IMR-90 (cell line): Measurements from ENCODE around the gene TOR4A. TPM values are rescaled to one million over a fixed set of nuclear protein-coding genes. Genes with fewer than 3 reads are reported as not detected.

ENCODE experiments used
- ATAC-seq: fragments of 200-7000 bp; cut with Tn5 transposase; 2 replicates; pipeline ENCODE4 v1.9.1; 2020; ENCODE audit warnings: low read depth, mild to moderate bottlenecking, moderate library complexity
- BruUV-seq: library from RNA; stranded (reverse); fragments of 400-500 nt; replicated peaks from 2 replicates; lab custom pipeline; 2021; lab: Mats Ljungman, UMichigan
- CTCF ChIA-PET: fragments of 300-600 bp; formaldehyde crosslinking; extraction: SDS; loops from one replicate; lab custom pipeline; 2021; ENCODE audit warnings: antibody characterized with exemption; lab: Yijun Ruan, JAX
- POLR2A ChIA-PET: fragments of 300-600 bp; sonication (Branson Sonifier 250); formaldehyde crosslinking; loops from one replicate; lab custom pipeline; 2022; ENCODE audit warnings: antibody characterized with exemption; ENCODE audit not compliant: unreplicated experiment; lab: Charles Lee
- DNase-seq: peaks from one replicate; pipeline ENCODE4 v3.0.0; 2013
- H2AFZ ChIP-seq: replicated peaks from 2 replicates; pipeline ENCODE3; 2013; ENCODE audit warnings: low read length, mild to moderate bottlenecking; ENCODE audit not compliant: poor library complexity
- H2AK5ac ChIP-seq: 2 replicates; pipeline ENCODE4 v1.6.1; 2013; ENCODE audit warnings: low read depth, low read length, inconsistent platforms
- H2AK9ac ChIP-seq: replicated peaks from 2 replicates; pipeline ENCODE3; 2013; ENCODE audit warnings: mild to moderate bottlenecking, low read depth, low read length, moderate library complexity; ENCODE audit not compliant: poor library complexity
- H2BK120ac ChIP-seq: 2 replicates; pipeline ENCODE4 v1.6.1; 2013; ENCODE audit warnings: low read depth, low read length, inconsistent platforms
- H2BK15ac ChIP-seq: 3 replicates; pipeline ENCODE4 v1.6.1; 2013; ENCODE audit warnings: low read depth, low read length, inconsistent platforms
- H2BK20ac ChIP-seq: 2 replicates; pipeline ENCODE4 v1.6.1; 2013; ENCODE audit warnings: low read depth, mild to moderate bottlenecking, inconsistent platforms, low read length, moderate library complexity
- H2BK5ac ChIP-seq: 2 replicates; pipeline ENCODE4 v1.6.1; 2013; ENCODE audit warnings: mild to moderate bottlenecking, low read depth, low read length, inconsistent platforms; ENCODE audit not compliant: poor library complexity, severe bottlenecking
- H3K14ac ChIP-seq: replicated peaks from 2 replicates; pipeline ENCODE4 v1.6.1; 2013; ENCODE audit warnings: low read depth, low read length, inconsistent platforms
- H3K18ac ChIP-seq: 2 replicates; pipeline ENCODE4 v1.6.1; 2013; ENCODE audit warnings: low read depth, low read length, control low read depth
- H3K23ac ChIP-seq: 2 replicates; pipeline ENCODE4 v1.6.1; 2013; ENCODE audit warnings: low read depth, low read length, inconsistent platforms
- H3K27ac ChIP-seq: 2 replicates; pipeline ENCODE4 v1.5.1; 2013; ENCODE audit warnings: mild to moderate bottlenecking, control low read depth, low read length; ENCODE audit not compliant: insufficient read depth
- H3K27me3 ChIP-seq: 2 replicates; pipeline ENCODE4 v1.6.1; 2013; ENCODE audit warnings: low read length; ENCODE audit not compliant: control insufficient read depth, insufficient read depth
- H3K36me3 ChIP-seq: 2 replicates; pipeline ENCODE4 v1.6.1; 2013; ENCODE audit warnings: low read length, mixed read lengths; ENCODE audit not compliant: control insufficient read depth, insufficient read depth
- H3K4ac ChIP-seq: 2 replicates; pipeline ENCODE4 v1.6.1; 2013; ENCODE audit warnings: low read depth, low read length, inconsistent platforms
- H3K4me1 ChIP-seq: 2 replicates; pipeline ENCODE4 v1.6.1; 2013; ENCODE audit warnings: low read length, mixed read lengths; ENCODE audit not compliant: control insufficient read depth, insufficient read depth
- H3K4me2 ChIP-seq: 2 replicates; pipeline ENCODE4 v1.6.1; 2013; ENCODE audit warnings: low read depth, mild to moderate bottlenecking, control low read depth, low read length, moderate library complexity
- H3K4me3 ChIP-seq: 2 replicates; pipeline ENCODE4 v1.5.1; 2013; ENCODE audit warnings: low read depth, mild to moderate bottlenecking, control low read depth, low read length, moderate library complexity; ENCODE audit not compliant: insufficient read depth
- H3K56ac ChIP-seq: 2 replicates; pipeline ENCODE4 v1.6.1; 2013; ENCODE audit warnings: low read length, inconsistent platforms; ENCODE audit not compliant: insufficient read depth; ENCODE audit errors: extremely low read depth
- H3K79me1 ChIP-seq, 2 experiments: 2 replicates each; pipeline ENCODE4 v1.6.1; 2013; ENCODE audit warnings: low read length in 2 of 2, inconsistent platforms in 1 of 2, low read depth in 1 of 2
- H3K9ac ChIP-seq: 2 replicates; pipeline ENCODE4 v1.6.1; 2013; ENCODE audit warnings: low read depth, low read length, control low read depth
- H3K9me1 ChIP-seq: 2 replicates; pipeline ENCODE4 v1.6.1; 2013; ENCODE audit warnings: low read length, inconsistent platforms; ENCODE audit not compliant: insufficient read depth
- H3K9me3 ChIP-seq: 2 replicates; pipeline ENCODE4 v1.6.1; 2013; ENCODE audit warnings: low read length; ENCODE audit not compliant: control insufficient read depth, insufficient read depth
- H4K20me1 ChIP-seq: 2 replicates; pipeline ENCODE4 v1.6.1; 2013; ENCODE audit warnings: low read length, inconsistent platforms; ENCODE audit not compliant: insufficient read depth
- H4K5ac ChIP-seq: 2 replicates; pipeline ENCODE4 v1.6.1; 2013; ENCODE audit warnings: mild to moderate bottlenecking, low read depth, low read length, control low read depth
- H4K8ac ChIP-seq, 2 experiments: 2 replicates each; pipeline ENCODE4 v1.6.1; 2013; ENCODE audit warnings: low read depth in 2 of 2, low read length in 2 of 2, control low read depth in 1 of 2, inconsistent platforms in 1 of 2
- H4K91ac ChIP-seq: 2 replicates; pipeline ENCODE4 v1.6.1; 2013; ENCODE audit warnings: low read depth, low read length, inconsistent platforms; ENCODE audit not compliant: insufficient read depth
- BHLHE40 ChIP-seq: fragments of 150-350 bp; IDR thresholded peaks from 2 replicates; pipeline ENCODE4 v1.6.1; 2016; ENCODE audit warnings: mild to moderate bottlenecking, low read depth, low read length
- ELK1 ChIP-seq: fragments of 150-350 bp; IDR thresholded peaks from 2 replicates; pipeline ENCODE4 v1.6.1; 2016; ENCODE audit warnings: low read depth, mild to moderate bottlenecking, low read length, moderate library complexity, borderline replicate concordance
- MAFK ChIP-seq: IDR thresholded peaks from 2 replicates; pipeline ENCODE4 v1.6.1; 2012; ENCODE audit warnings: low read depth, low read length, improper control_type of control experiment
- MXI1 ChIP-seq: IDR thresholded peaks from 2 replicates; pipeline ENCODE4 v1.6.1; 2012; ENCODE audit warnings: low read depth, mild to moderate bottlenecking, low read length, moderate library complexity, borderline replicate concordance
- NFE2L2 ChIP-seq: fragments of 150-350 bp; IDR thresholded peaks from 2 replicates; pipeline ENCODE4 v1.6.1; 2016; ENCODE audit warnings: low read depth, mild to moderate bottlenecking, low read length
- POLR2A ChIP-seq: IDR thresholded peaks from 2 replicates; pipeline ENCODE4 v1.6.1; 2012; ENCODE audit warnings: mild to moderate bottlenecking, low read depth, low read length
- RFX5 ChIP-seq: IDR thresholded peaks from 2 replicates; pipeline ENCODE4 v1.8.0; 2012; ENCODE audit warnings: low read depth, mild to moderate bottlenecking, low read length, moderate library complexity
- WGBS, 2 experiments: methylation state at CpG; one replicate each; pipeline versions ENCODE4 v1.1.5 to v1.1.7; 2013; ENCODE audit warnings: missing lambda C conversion rate in 2 of 2; ENCODE audit not compliant: insufficient read length in 1 of 2; ENCODE audit errors: extremely low coverage in 2 of 2; 5-methylcytosine and 5-hydroxymethylcytosine counted together
- dilution Hi-C: fragments of 300-500 bp; cut with HindIII; formaldehyde crosslinking; loops from one replicate; pipeline ENCODE4 v1.14.3; 2018; ENCODE audit warnings: low sequenced_read_pairs; ENCODE audit not compliant: unreplicated experiment
- in situ Hi-C: fragments of 300-500 bp; cut with MboI; formaldehyde crosslinking; loops from 3 replicates; pipeline ENCODE4 v1.14.3; 2019; ENCODE audit warnings: low sequenced_read_pairs, inconsistent platforms, mixed read lengths
- intact Hi-C: fragments of 100-400 bp; cut with micrococcal nuclease; formaldehyde crosslinking; loops from 2 replicates; pipeline ENCODE4 v1.10.0; 2022
- polyA plus RNA-seq, 3 experiments: library from polyadenylated mRNA; depleted of rRNA; stranded (reverse); fragments of >200 nt; gene quantifications; 2 replicates each; pipeline ENCODE4 v1.2.3, GENCODE V29; 2012; ENCODE audit warnings: low replicate concordance in 1 of 3
- total RNA-seq: library from RNA; depleted of rRNA; stranded (reverse); fragments of >200 nt; gene quantifications from 2 replicates; pipeline ENCODE4 v1.2.3, GENCODE V29; 2012
- TF ChIP-seq, protein P1 (sequence below): fragments of 150-350 bp; IDR thresholded peaks from 2 replicates; pipeline ENCODE4 v1.6.1; 2017; ENCODE audit warnings: mild to moderate bottlenecking, antibody characterized with exemption, low read length, low read depth
- TF ChIP-seq, protein P2 (sequence below): conservative IDR thresholded peaks from 2 replicates; pipeline ENCODE4 v1.5.1; 2012; ENCODE audit warnings: mild to moderate bottlenecking, low read depth, low read length, improper control_type of control experiment

The TOR4A gene
- total and polyA plus RNA-seq, 2 of the 4 experiments (the other 2 are of a cell fraction) = 9.7 to 22.9 TPM

DNA sequence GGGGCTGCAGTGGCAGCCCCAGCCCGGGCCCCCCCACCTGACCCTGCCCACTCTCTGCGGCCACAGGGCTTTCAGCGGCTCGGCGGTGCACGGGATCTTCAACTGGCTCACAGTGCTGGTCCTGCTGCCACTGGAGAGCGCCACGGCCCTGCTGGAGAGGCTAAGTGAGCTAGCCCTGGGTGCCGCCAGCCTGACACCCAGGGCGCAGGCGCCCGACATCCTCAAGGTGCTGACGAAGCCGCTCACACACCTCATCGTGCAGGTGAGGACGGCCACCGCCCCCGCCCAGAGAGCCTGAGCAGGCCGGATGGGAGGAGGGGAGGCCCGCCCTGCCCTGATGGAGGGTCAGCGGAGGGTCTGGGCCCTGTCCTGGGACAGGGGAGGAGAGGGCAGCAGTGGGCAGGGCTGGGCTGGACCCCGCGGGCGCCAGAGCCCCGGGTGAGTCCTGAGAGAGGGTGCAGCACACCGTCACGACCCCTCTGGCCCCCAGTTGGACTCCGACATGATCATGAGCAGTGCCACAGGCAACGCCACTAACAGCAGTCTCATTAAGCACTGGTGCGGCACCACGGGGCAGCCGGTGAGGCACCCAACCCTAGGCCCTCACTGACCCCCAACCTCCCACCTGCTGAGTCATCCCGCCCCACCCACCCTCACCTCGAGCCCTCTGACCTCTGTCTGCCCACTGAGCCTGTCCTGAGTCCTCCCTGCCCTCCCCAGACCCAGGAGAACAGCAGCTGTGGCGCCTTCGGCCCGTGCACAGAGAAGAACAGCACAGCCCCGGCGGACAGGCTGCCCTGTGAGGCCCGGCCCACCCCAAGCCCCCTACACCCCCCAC, 44.2 kb upstream of the TOR4A start:
- dilution Hi-C loops (no loop called here), in situ Hi-C loops (no loop called here), intact Hi-C loops (no loop called here)
- ATAC-seq (no peak), DNase-seq (no peak)
- Histone ChIP-seq H3K9ac (no peak overlapping the region), H3K79me1 (peaks cover 5 to 19% of the 10 kb centered on the region in 2 experiments; a peak in 3 of 4 replicates), H2AK5ac (no peak overlapping the region), H4K5ac (no peak overlapping the region), H3K9me3 (no peaks in the 10 kb centered on the region), H3K27me3 (peaks cover 1% of the 10 kb centered on the region; the same call in 1 of the 2 replicates), H3K23ac (no peak overlapping the region), H3K9me1 (no peaks in the 10 kb centered on the region), H4K8ac (no peak overlapping the region), H2BK5ac (no peak overlapping the region), H4K91ac (no peak overlapping the region), H3K4me3 (no peak overlapping the region), H3K18ac (no peak overlapping the region), H2BK120ac (no peak overlapping the region), H3K4me1 (peaks cover 2% of the 10 kb centered on the region; the same call in 1 of the 2 replicates), H2AK9ac (no peak overlapping the region), H3K4me2 (no peak overlapping the region), H3K56ac (no peak overlapping the region), H3K14ac (no peak overlapping the region), H2BK20ac (no peak overlapping the region), H3K4ac (no peak overlapping the region), H2AFZ (no peak overlapping the region), H3K27ac (no peak overlapping the region), H4K20me1 (peaks cover 5% of the 10 kb centered on the region; the same call in 1 of the 2 replicates), H3K36me3 (no peaks in the 10 kb centered on the region), H2BK15ac (no peak overlapping the region)
- POLR2A ChIA-PET = no interaction called here
- TF ChIP-seq MAFK = no peak
- TF ChIP-seq, protein P1, sequence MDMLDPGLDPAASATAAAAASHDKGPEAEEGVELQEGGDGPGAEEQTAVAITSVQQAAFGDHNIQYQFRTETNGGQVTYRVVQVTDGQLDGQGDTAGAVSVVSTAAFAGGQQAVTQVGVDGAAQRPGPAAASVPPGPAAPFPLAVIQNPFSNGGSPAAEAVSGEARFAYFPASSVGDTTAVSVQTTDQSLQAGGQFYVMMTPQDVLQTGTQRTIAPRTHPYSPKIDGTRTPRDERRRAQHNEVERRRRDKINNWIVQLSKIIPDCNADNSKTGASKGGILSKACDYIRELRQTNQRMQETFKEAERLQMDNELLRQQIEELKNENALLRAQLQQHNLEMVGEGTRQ = no peak
- TF ChIP-seq POLR2A = no peak
- no peak for TF ChIP-seq NFE2L2
- no peak for TF ChIP-seq MXI1
- TF ChIP-seq ELK1 = no peak
- TF ChIP-seq RFX5 = no peak
- no peak for TF ChIP-seq BHLHE40
- TF ChIP-seq, protein P2, sequence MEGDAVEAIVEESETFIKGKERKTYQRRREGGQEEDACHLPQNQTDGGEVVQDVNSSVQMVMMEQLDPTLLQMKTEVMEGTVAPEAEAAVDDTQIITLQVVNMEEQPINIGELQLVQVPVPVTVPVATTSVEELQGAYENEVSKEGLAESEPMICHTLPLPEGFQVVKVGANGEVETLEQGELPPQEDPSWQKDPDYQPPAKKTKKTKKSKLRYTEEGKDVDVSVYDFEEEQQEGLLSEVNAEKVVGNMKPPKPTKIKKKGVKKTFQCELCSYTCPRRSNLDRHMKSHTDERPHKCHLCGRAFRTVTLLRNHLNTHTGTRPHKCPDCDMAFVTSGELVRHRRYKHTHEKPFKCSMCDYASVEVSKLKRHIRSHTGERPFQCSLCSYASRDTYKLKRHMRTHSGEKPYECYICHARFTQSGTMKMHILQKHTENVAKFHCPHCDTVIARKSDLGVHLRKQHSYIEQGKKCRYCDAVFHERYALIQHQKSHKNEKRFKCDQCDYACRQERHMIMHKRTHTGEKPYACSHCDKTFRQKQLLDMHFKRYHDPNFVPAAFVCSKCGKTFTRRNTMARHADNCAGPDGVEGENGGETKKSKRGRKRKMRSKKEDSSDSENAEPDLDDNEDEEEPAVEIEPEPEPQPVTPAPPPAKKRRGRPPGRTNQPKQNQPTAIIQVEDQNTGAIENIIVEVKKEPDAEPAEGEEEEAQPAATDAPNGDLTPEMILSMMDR = no peak
- BruUV-seq = no TSS peak
- CTCF ChIA-PET = no interaction called here
- 78% methylated on average over 17 of the region's 40 CpGs; no CpG with 5 or more reads in 1 of the 2 experiments for WGBS, 2 experiments
